UCSD-AML1 (cell line): ENCODE data around the gene SF3B6.
A peak's percentile ranks its signal among the peaks of the same experiment; 100 is the strongest.
"Not testable (repeated sequence)": the region's sequence is repeated elsewhere in the genome, so short reads cannot be mapped to it uniquely, and the experiment has no call there.

Experiments used
- DNase-seq: peaks from one replicate; lab custom pipeline; 2025; ENCODE audit not compliant: unreplicated experiment; lab: John Stamatoyannopoulos, UW

The SF3B6 gene

DNA sequence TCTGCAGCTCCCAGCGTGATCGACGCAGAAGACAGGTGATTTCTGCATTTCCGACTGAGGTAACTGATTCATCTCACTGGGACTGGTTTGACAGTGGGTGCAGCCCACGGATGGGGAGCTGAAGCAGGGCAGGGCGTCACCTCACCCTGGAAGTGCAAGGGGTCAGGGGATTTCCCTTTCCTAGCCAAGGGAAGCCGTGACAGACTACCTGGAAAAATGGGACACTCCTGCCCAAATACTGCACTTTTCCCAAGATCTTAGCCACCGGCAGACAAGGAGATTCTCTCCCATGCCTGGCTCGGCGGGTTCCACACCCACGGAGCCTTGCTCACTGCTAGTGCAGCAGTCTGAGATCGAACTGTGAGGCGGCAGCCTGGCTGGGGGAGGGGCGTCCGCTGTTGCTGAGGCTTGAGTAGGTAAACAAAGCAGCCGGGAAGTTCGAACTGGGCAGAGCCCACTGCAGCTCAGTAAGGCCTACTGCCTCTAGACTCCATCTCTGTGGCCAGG lies 19.1 kb upstream of the SF3B6 start:
- not testable (repeated sequence) for DNase-seq

DNA sequence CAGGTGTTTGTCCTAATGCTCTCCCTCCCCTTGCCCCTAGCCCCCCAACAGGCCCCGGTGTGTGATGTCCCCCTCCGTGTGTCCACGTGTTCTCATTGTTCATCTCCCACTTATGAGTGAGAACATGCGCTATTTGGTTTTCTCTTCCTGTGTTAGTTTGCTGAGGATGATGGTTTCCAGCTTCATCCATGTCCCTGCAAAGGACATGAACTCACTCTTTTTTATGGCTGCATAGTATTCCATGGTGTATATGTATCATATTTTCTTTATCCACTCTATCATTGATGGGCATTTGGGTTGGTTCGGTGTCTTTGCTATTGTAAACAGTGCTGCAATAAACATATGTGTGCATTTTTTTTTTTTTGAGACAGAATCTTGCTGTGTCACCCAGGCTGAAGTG lies 17.1 kb upstream of the SF3B6 start:
- DNase-seq = not testable (repeated sequence)

DNA sequence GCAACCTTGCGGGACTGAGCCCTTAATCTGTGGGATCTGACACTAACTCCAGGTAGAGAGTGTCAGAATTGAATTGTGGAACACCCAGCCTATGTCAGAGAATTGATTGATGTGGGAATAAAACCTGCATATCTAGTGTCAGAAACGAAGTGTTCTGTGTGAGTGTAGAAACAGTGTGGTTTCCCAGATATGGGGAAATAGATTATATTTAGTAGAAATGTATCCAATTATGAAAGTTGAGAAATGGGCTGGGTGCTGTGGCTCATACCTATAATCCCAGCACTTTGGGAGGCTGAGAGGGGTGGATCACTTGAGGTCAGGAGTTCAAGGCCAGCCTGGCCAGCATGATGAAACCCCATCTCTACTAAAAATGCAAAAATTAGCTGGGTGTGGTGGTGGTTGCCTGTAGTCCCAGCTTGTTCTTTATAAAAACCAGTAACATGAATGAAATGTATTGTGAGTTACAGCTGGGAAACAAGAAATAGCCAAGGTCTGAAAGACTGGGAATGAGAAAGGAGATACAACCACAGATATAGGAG lies 12.8 kb upstream of the SF3B6 start:
- no peak for DNase-seq

DNA sequence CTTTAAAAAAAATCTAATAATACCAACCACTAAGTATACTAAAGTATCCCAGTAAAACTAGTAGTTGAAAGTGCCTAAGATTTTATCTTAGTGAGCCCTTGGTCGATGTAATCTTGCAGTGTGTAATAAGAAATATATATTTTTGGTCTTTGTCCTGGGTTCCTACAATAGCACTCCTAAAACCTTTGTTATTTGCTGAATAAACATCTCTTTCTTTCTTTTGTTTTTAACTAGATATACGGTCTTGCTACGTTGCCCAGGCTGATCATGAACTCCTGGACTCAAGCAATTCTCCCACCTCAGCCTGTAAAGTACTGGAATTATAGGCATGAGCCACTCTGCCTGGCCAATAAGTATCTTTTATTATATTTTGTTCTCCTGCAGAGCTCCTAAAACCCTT lies 10.9 kb upstream of the SF3B6 start:
- DNase-seq = no peak

GRCh38 chr2:24086241-24086640 lies 10.1 kb upstream of the SF3B6 start:
- DNase-seq = no peak

DNA sequence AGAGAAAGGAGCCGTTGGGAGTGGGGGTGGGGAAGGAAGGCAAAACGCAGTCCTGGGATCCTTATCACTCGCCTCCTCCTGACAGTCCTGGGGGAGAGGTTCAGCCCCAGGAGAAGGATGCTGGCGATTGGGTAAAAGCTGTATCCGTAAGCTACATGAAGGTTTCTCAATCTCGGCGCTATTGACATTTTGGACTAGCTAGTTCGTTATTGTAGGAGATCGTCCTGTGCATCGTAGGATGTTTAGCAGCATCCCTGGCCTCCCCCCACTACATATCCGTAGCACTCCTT lies 9.0 kb upstream of the SF3B6 start:
- DNase-seq = no peak

- peak; percentile 93 for DNase-seq
Observed at GRCh38 chr2:24084386-24085199, 8.5 kb upstream of the SF3B6 start, which contains the start of gene TP53I3. Gene TP53I3 (minus strand): TSS chr2:24084834. CDS start chr2:24084326, 508 bp downstream.

- peak; percentile 89 for DNase-seq
Observed at GRCh38 chr2:24083567-24084385, 7.7 kb upstream of the SF3B6 start.

GRCh38 chr2:24082787-24083566 lies 6.9 kb upstream of the SF3B6 start:
- DNase-seq = no peak

GRCh38 chr2:24080701-24081100 lies 4.6 kb upstream of the SF3B6 start:
- no peak for DNase-seq

- no peak for DNase-seq
Observed at GRCh38 chr2:24077879-24078278, 1.8 kb upstream of the SF3B6 start.

DNA sequence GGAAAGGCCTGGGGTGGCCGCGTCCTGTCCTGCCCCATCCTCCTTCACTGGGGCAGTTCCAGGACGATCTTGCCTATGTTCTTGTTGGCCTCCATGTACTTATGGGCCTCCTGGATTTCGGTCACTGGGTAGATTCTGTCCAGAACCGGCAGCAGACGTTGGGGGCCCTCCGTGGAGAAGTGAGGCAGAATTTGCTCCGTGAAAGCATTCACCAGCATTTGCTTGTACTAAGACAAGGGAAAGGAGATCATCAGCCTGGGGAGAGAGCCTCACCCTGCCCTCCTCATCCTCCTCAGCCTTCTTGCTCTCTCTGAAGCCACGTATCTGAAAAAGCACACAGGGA lies 1.4 kb upstream of the SF3B6 start:
- DNase-seq = no peak

DNA sequence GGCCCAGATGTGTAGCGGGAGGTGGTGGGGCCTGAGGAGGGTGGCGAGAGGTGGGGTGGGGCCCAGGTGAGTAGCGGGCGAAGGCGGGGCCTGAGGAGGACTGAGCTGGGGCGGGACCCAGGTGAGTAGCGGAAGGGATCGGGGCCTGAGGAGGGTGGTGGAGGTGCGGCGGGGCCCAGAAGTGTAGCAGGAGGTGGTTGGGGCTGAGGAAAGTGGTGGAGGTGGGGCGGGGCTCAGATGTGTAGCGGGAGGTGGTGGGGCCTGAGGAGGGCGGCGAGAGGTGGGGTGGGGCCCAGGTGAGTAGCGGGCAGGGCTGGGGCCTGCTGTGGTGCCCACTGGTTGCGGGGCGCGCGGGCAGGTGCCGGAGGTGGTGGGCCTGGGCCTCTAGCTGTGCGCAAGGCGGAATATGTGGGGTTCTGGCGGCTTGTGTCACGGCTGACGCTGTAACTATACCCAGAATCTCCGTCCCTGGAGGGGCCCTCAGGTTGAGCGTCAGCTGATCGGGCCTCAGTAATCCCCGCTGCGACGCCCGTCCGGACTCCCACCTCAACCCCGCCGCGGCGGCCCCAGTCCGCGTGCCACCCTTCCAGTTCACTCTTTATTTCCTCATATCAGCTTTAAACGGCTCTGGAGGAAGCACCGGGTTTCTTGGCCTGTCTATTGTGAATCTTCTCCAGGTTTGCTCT lies 866 bp upstream of the SF3B6 start:
- DNase-seq = no peak

GRCh38 chr2:24075259-24075658 lies 867 bp downstream of the SF3B6 start:
- DNase-seq = no peak

DNA sequence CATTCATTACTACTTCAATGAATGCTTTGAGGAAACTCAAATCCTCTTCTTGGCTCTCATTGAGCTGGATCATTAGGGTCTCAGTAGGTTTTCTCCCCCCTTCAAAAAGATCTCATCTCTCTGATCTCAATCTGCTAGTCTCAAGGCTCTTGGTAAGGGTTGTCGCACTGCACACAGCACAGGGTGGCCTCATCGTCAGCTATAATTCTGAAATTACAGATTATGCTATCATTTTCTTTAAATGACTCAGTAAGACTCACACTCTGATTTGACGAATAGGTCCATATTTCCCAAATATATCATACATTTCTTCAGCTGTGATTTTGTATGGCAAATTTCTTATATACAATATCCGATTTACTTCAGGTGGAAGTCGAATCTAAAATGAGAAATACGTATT lies 2.3 kb downstream of the SF3B6 start:
- DNase-seq = no peak

DNA sequence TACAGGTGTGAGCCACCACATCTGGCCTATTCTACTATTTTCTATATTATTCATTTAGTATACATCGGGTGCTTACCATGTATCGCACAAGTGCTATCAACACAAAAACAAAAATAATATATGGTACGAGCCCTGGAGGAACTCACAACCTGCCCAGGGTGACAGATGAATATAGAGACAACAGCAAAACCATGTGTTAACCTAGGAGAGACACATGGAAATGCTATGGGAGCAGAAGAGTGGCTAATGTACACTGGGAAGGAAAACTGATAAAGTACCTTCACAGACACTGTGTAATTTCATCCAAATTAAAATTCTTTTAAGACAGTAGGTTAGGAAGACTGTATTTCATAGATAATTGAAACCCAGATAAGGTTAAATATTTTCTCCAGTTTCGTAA lies 3.9 kb downstream of the SF3B6 start:
- no peak for DNase-seq

GRCh38 chr2:24065341-24065740 lies 10.8 kb downstream of the SF3B6 start:
- DNase-seq = no peak

DNA sequence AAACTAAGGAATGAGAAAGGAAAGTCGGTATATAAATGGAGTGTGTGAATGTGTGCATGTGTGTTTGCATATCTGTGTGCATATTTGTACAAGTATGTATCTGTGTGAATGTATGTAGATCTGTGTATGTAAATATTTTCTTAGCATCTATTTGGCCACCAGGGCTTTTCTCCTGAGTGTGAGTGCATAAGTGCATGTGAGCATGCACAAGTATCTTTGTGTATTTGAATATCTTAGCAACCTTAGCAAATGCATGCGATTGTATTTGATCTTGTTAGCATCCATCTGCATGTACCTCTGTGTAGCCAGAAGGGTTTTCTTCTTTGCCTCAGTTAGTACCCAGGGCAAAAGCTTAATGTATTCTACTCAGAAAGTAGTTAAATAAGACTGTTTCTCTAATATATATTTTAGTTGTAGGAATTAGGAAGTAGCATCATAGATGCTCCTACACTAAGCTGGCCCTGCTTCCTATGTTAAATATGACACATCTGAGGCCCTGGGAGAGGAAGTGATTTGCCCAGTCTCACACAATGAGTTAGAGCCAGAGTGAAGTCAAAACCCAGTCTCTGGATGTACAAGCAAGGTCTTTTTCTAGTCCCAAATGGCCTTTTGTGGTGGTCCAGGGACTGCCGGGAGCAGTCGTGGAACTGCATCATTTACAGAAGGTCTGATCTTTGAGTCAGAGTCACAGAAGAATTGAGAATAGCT lies 17.4 kb downstream of the SF3B6 start:
- no peak for DNase-seq

DNA sequence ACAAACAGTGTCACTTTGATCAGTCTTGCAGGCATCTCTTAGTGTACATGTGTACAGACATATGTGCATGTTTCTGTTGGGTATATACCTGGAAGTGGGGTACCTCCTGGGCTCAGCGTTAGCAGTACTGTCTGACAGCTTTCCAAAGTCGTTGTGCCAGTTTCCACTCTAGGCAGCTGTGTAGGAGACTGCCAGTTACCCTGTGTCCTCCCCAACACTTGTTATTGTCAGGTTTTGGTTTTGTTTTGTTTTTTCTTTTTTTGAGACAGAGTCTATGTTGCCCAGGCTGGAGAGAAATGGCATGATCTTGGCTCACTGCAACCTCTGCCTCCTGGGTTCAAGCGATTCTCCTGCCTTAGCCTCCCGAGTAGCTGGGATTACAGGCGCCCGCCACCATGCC lies 20.4 kb downstream of the SF3B6 start:
- no peak for DNase-seq

DNA sequence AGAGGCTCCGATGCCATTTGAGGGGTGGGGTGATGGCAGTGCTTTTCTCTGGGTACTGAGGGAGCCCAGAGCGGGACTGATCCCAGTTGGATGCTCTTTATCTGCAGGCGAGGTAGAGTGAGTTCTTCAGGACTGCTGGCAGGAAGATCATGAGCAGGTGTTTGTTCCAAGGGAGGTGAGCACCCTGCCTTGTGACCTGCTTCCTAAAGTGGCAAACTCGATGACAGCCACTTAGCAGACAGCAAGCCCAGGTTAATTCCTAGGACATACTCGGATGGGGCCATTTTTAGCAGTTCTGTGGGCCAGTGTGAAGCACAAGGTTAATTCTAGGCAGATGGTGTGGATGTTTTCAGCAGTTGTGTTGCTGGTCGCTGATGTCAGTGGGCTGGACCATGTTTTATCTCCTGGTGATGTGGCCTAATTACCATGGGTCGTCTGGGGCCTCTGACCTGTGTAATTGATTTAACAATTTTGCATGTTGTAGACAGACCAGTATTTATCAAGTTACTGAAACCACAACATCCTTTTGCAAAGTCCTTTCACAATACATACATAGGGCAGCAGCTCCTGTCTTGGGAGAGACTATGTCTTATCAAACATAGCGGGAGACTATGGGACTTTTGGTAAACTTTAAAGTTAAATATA lies 21.6 kb downstream of the SF3B6 start:
- DNase-seq = no peak
